ENCODE measurements around the gene GLDC. TPM values are rescaled to one million over a fixed set of nuclear protein-coding genes. Genes with fewer than 3 reads are reported as not detected.

Gene GLDC
- total and polyA plus RNA-seq, 4 experiments from 2014 or later, result 0.20 TPM; not detected in 3

DNA sequence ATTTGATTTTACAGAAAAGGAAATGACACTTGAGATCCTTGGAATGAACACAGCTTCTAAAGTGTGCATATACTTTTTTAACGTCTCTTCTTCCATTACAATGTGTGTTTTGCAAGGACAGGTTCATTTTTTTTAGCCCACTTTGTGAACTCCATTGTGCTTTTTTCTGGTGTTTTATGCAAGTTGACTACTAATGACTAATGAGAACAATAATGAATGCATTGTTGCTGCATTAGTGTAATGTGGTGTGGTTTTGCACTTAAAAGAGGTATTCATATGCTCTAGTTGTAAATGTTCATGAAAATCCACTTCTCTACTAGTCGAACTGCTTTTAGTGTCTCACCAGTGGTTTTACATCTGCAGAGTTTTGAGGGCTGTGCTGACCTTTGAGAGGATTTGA, 139.0 kb downstream of the GLDC start:
- peaks cover 0 to 1% (median 0%) of the 10 kb centered on the region in 8 donors for H3K9me3 Mint-ChIP-seq
- ChIA-PET CTCF (ENCODE audit: partially characterized antibody) (interaction anchor here (1.4 kb wide), 1 partner anchor 33 kb away, joined by 3 read pairs; no protein-coding TSS in a partner anchor), POLR2A (ENCODE audit: partially characterized antibody) (no interaction called here)
- no peak overlapping the region for H3K27ac ChIP-seq (ENCODE audit: low read depth, low read length)
- DNase-seq, result no peak
- no peaks in the 10 kb centered on the region for H3K9me3 ChIP-seq (ENCODE audit: control insufficient read depth in 1 of 2, low read length in 2 of 2)
- intact Hi-C loops (cut with micrococcal nuclease), result no loop called here
- H3K36me3 Mint-ChIP-seq, result peaks cover 49 to 65% of the 10 kb centered on the region in 2 donors
- H3K27me3 Mint-ChIP-seq, result no peaks in the 10 kb centered on the region
- no peaks in the 10 kb centered on the region for H3K4me1 ChIP-seq (ENCODE audit: insufficient read depth, low read length)
- H3K36me3 ChIP-seq (ENCODE audit: insufficient read depth, low read length), result peaks cover 37% of the 10 kb centered on the region
- H3K4me1 Mint-ChIP-seq, result no peaks in the 10 kb centered on the region
- no peak overlapping the region for H3K4me3 Mint-ChIP-seq
- no peaks in the 10 kb centered on the region for H3K27me3 ChIP-seq (ENCODE audit: insufficient read depth, low read length)
- H3K27ac Mint-ChIP-seq, result peak overlapping the region in 1 of 7 donors; percentile 38
- H3K4me3 ChIP-seq (ENCODE audit: low read length in 2 of 2), result no peak overlapping the region

DNA sequence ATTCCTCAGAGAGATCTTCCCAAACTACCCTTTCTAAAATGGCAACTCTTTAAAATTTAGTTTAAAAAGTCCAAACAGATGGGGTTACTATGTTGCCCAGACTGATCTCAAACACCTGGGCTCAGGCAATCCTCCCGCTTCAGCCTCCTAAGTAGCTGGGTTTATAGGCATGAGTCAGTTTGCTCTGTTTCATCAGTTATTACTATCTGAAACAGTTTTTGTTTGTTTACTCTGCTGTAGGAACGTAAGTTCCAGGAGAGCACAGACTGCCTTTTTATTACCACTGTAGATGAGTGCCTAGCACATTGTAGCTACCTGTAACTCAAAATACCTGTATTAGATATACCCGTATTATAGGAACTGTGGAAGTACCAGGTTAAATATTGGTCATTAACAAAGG, 143.1 kb downstream of the GLDC start:
- intact Hi-C loops (cut with micrococcal nuclease), result no loop called here
- peaks cover 63 to 78% of the 10 kb centered on the region in 2 donors for H3K36me3 Mint-ChIP-seq

DNA sequence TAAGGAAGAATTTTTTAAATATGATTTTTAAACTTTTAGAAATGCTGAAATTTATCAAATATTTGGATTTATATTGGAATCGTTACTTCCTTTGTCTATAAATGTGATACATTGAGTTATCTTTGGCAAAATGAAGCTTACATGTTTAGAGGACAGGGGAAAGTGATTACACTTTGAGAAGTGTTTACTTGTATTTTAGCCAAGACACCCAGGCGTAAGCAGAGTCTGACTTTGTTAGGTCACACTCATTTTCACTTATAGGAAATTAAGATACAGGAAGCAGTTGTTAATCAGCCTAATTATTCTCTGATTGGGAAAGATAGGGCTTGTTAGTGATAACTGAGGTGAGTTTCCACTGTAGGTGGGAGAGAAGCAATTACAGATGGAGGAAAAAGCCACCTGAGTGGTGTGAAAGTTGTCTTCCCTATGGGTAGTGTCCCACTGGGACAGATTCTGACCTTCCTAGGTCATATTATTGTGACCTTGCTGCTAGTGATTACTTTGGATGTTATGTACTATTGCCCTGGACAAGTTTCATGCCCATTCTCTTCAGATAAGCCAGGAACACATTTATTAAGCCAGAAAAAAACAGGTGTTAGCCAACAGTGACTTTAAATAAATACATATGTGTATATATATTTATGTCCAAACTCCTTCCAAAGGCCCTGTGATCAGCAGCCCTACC, 143.9 kb downstream of the GLDC start:
- H3K36me3 ChIP-seq (ENCODE audit: insufficient read depth, low read length), result peaks cover 58% of the 10 kb centered on the region
- CTCF ChIA-PET (ENCODE audit: partially characterized antibody), result no interaction called here

More for the DNA sequence above, 143.1 kb downstream of the GLDC start:
- H3K9me3 ChIP-seq (ENCODE audit: control insufficient read depth in 1 of 2, low read length in 2 of 2), result no peaks in the 10 kb centered on the region
- Mint-ChIP-seq H3K4me1 (peaks cover 0 to 1% (median 0%) of the 10 kb centered on the region in 4 donors), H3K27me3 (no peaks in the 10 kb centered on the region), H3K27ac (peak overlapping the region in 1 of 7 donors; percentile 49), H3K4me3 (no peak overlapping the region), H3K9me3 (no peaks in the 10 kb centered on the region)
- H3K4me3 ChIP-seq (ENCODE audit: low read length in 2 of 2), result no peak overlapping the region
- no peak overlapping the region for H3K27ac ChIP-seq (ENCODE audit: low read depth, low read length)
- DNase-seq, result no peak
- ChIA-PET CTCF (ENCODE audit: partially characterized antibody) (no interaction called here), POLR2A (ENCODE audit: partially characterized antibody) (no interaction called here)
- no peaks in the 10 kb centered on the region for H3K27me3 ChIP-seq (ENCODE audit: insufficient read depth, low read length)
- peaks cover 55% of the 10 kb centered on the region for H3K36me3 ChIP-seq (ENCODE audit: insufficient read depth, low read length)
- no peaks in the 10 kb centered on the region for H3K4me1 ChIP-seq (ENCODE audit: insufficient read depth, low read length)

DNA sequence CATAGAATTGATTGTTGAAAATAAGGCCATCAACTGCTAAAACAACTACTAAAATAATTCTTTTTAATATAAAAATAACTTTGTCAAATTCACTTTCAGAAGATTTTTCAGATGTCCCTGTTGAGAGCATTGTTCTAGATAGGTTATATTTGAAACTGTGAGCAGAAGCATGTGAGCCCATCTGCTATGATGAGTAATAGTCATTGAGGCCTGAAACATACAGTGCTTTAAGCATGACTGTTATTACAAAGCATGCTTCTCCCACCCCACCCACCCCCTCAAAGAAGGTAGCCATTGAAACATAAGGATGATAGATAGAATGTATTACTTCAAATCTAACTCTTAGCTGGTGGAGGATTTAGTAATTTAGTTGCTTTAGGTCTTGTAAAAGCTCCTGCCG, 146.5 kb downstream of the GLDC start:
- Mint-ChIP-seq H3K9me3 (no peaks in the 10 kb centered on the region), H3K4me1 (peaks cover 0 to 3% (median under 1%) of the 10 kb centered on the region in 4 donors), H3K36me3 (peaks cover 55 to 70% of the 10 kb centered on the region in 2 donors), H3K4me3 (no peak overlapping the region), H3K27ac (peak overlapping the region in 2 of 7 donors; percentile 0 to 40), H3K27me3 (no peaks in the 10 kb centered on the region)
- Histone ChIP-seq H3K9me3 (ENCODE audit: control insufficient read depth in 1 of 2, low read length in 2 of 2) (no peaks in the 10 kb centered on the region), H3K4me1 (ENCODE audit: insufficient read depth, low read length) (no peaks in the 10 kb centered on the region), H3K4me3 (ENCODE audit: low read length in 2 of 2) (no peak overlapping the region), H3K36me3 (ENCODE audit: insufficient read depth, low read length) (peaks cover 41% of the 10 kb centered on the region), H3K27ac (ENCODE audit: low read depth, low read length) (no peak overlapping the region), H3K27me3 (ENCODE audit: insufficient read depth, low read length) (no peaks in the 10 kb centered on the region)
- intact Hi-C loops (cut with micrococcal nuclease), result no loop called here
- DNase-seq, result no peak
- CTCF ChIA-PET (ENCODE audit: partially characterized antibody), result interaction anchor here (1.2 kb wide), 1 partner anchor 144 kb away, joined by 3 read pairs; no protein-coding TSS in a partner anchor
- POLR2A ChIA-PET (ENCODE audit: partially characterized antibody), result no interaction called here

More for the DNA sequence above, 143.9 kb downstream of the GLDC start:
- H3K27me3 ChIP-seq (ENCODE audit: insufficient read depth, low read length), result no peaks in the 10 kb centered on the region
- no peaks in the 10 kb centered on the region for H3K9me3 ChIP-seq (ENCODE audit: control insufficient read depth in 1 of 2, low read length in 2 of 2)
- peak in 1 of 5 donors; percentile 15 for DNase-seq
- intact Hi-C loops (cut with micrococcal nuclease), result no loop called here
- no peak overlapping the region for H3K27ac ChIP-seq (ENCODE audit: low read depth, low read length)
- H3K4me3 ChIP-seq (ENCODE audit: low read length in 2 of 2), result no peak overlapping the region
- no peaks in the 10 kb centered on the region for H3K27me3 Mint-ChIP-seq
- POLR2A ChIA-PET (ENCODE audit: partially characterized antibody), result no interaction called here
- no peaks in the 10 kb centered on the region for H3K9me3 Mint-ChIP-seq
- peak overlapping the region in 3 of 7 donors; percentile 14 to 37 (median 32) for H3K27ac Mint-ChIP-seq
- no peaks in the 10 kb centered on the region for H3K4me1 ChIP-seq (ENCODE audit: insufficient read depth, low read length)
- H3K36me3 Mint-ChIP-seq, result peaks cover 67 to 82% of the 10 kb centered on the region in 2 donors
- H3K4me3 Mint-ChIP-seq, result no peak overlapping the region
- peaks cover 0 to 1% (median 0%) of the 10 kb centered on the region in 4 donors for H3K4me1 Mint-ChIP-seq

DNA sequence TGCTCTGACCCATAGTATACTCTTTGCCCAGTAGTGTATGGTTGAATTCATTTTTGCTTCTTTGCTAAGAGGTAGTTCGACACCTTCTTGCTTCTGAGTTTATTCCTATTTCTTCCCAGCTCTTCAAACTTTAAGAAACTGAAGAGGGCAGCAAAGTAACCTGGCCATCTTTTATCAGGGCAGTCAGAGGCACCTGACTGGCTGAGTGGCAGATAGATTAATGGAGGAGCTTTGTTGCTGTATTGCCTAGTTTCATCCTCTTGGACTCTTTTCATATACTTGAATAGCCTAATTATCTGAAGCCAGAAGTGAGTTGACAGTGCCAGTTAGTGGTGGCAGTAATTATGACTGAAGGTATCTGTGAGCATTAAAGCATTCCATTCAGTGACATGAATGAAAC, 150.1 kb downstream of the GLDC start:
- intact Hi-C loops (cut with micrococcal nuclease), result no loop called here
- peaks cover 0 to 10% (median 8%) of the 10 kb centered on the region in 4 donors for H3K4me1 Mint-ChIP-seq
- no peak overlapping the region for H3K27ac ChIP-seq (ENCODE audit: low read depth, low read length)
- H3K9me3 Mint-ChIP-seq, result no peaks in the 10 kb centered on the region
- H3K36me3 Mint-ChIP-seq, result peaks cover 48 to 70% of the 10 kb centered on the region in 2 donors
- no peaks in the 10 kb centered on the region for H3K4me1 ChIP-seq (ENCODE audit: insufficient read depth, low read length)
- DNase-seq, result no peak
- H3K27me3 Mint-ChIP-seq, result no peaks in the 10 kb centered on the region
- no peak overlapping the region for H3K4me3 ChIP-seq (ENCODE audit: low read length in 2 of 2)
- peaks cover 26% of the 10 kb centered on the region for H3K36me3 ChIP-seq (ENCODE audit: insufficient read depth, low read length)
- ChIA-PET CTCF (ENCODE audit: partially characterized antibody) (interaction anchor here (1.0 kb wide), 1 partner anchor 140 kb away, joined by 6 read pairs; no protein-coding TSS in a partner anchor), POLR2A (ENCODE audit: partially characterized antibody) (interaction anchor here (0.9 kb wide), 1 partner anchor 83 kb away, joined by 3 read pairs; the partner anchor contains the start of gene UHRF2)
- no peaks in the 10 kb centered on the region for H3K9me3 ChIP-seq (ENCODE audit: control insufficient read depth in 1 of 2, low read length in 2 of 2)
- H3K27ac Mint-ChIP-seq, result peak overlapping the region in 1 of 7 donors; percentile 22
- no peak overlapping the region for H3K4me3 Mint-ChIP-seq
- H3K27me3 ChIP-seq (ENCODE audit: insufficient read depth, low read length), result no peaks in the 10 kb centered on the region

DNA sequence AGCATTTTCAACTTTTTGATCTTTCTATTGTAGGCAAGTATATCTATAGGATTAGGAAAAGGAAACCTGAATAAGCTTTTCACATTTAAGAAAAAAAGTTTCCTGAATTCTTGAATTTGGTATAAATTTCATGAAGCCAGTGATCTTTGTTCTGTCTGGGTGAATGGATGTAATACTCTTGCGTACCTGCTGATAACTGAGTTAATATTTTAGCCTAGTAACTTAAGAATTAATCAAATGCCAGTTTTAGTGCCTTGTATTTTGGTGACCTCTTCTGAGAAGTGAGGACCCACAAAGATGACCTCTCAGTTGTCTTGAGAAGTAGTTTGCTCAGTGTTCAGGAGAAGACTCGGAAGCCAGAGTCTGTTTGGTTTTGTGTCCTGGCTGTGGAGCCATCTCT, 154.7 kb downstream of the GLDC start:
- POLR2A ChIA-PET (ENCODE audit: partially characterized antibody), result no interaction called here
- no peak overlapping the region for H3K27ac ChIP-seq (ENCODE audit: low read depth, low read length)
- no peak overlapping the region for H3K4me3 ChIP-seq (ENCODE audit: low read length in 2 of 2)
- intact Hi-C loops (cut with micrococcal nuclease), result loop anchor here (5.0 kb wide), 1 partner anchor 139 kb away; no protein-coding TSS in a partner anchor
- no peaks in the 10 kb centered on the region for H3K9me3 ChIP-seq (ENCODE audit: control insufficient read depth in 1 of 2, low read length in 2 of 2)
- CTCF ChIA-PET (ENCODE audit: partially characterized antibody), result interaction anchor here (1.4 kb wide), 1 partner anchor 139 kb away, joined by 4 read pairs; no protein-coding TSS in a partner anchor
- H3K4me1 ChIP-seq (ENCODE audit: insufficient read depth, low read length), result no peaks in the 10 kb centered on the region
- H3K9me3 Mint-ChIP-seq, result no peaks in the 10 kb centered on the region
- no peak for DNase-seq
- H3K27me3 Mint-ChIP-seq, result no peaks in the 10 kb centered on the region
- H3K4me1 Mint-ChIP-seq, result peaks cover 0 to 20% (median 11%) of the 10 kb centered on the region in 4 donors
- peaks cover 22% of the 10 kb centered on the region for H3K36me3 ChIP-seq (ENCODE audit: insufficient read depth, low read length)
- no peak overlapping the region for H3K4me3 Mint-ChIP-seq
- H3K36me3 Mint-ChIP-seq, result peaks cover 25 to 59% of the 10 kb centered on the region in 2 donors
- H3K27me3 ChIP-seq (ENCODE audit: insufficient read depth, low read length), result no peaks in the 10 kb centered on the region
- no peak overlapping the region for H3K27ac Mint-ChIP-seq

DNA sequence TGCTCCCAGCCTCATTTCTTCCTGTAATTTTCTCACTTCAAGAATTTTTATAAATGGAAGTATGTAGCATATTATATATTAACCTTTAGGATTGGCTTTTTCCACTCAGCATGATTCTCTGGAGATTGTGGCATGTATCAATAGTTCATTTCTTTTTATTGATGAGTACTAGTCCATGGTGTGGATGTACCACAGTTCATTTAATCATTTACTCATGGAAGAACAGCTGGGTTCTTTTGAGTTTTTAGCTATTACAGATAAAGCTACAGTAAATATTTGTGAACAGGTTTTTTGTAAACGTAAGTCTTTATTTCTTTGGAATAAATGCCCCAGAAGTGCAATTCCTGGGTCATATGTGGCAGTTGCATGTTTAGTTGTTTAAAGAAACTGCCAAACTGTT, 156.4 kb downstream of the GLDC start:
- Histone ChIP-seq H3K27ac (ENCODE audit: low read depth, low read length) (no peak overlapping the region), H3K4me1 (ENCODE audit: insufficient read depth, low read length) (no peaks in the 10 kb centered on the region), H3K36me3 (ENCODE audit: insufficient read depth, low read length) (peaks cover 19% of the 10 kb centered on the region), H3K9me3 (ENCODE audit: control insufficient read depth in 1 of 2, low read length in 2 of 2) (no peaks in the 10 kb centered on the region), H3K27me3 (ENCODE audit: insufficient read depth, low read length) (no peaks in the 10 kb centered on the region), H3K4me3 (ENCODE audit: low read length in 2 of 2) (no peak overlapping the region)
- no peak for DNase-seq
- intact Hi-C loops (cut with micrococcal nuclease), result no loop called here
- H3K36me3 Mint-ChIP-seq, result peaks cover 22 to 54% of the 10 kb centered on the region in 2 donors
- no peaks in the 10 kb centered on the region for H3K27me3 Mint-ChIP-seq
- POLR2A ChIA-PET (ENCODE audit: partially characterized antibody), result interaction anchor here (1.5 kb wide), 1 partner anchor 76 kb away, joined by 8 read pairs; the partner anchor contains the start of gene UHRF2
- H3K27ac Mint-ChIP-seq, result peak overlapping the region in 1 of 7 donors; percentile 22
- CTCF ChIA-PET (ENCODE audit: partially characterized antibody), result interaction anchor here (0.8 to 1.4 kb wide), 4 partner anchors 15 to 137 kb away, joined by 3 read pairs; partner anchors contain the start of gene UHRF2
- no peaks in the 10 kb centered on the region for H3K9me3 Mint-ChIP-seq
- peaks cover 0 to 21% (median 11%) of the 10 kb centered on the region in 4 donors for H3K4me1 Mint-ChIP-seq
- no peak overlapping the region for H3K4me3 Mint-ChIP-seq

All from CD4-positive, alpha-beta memory T cell (primary cell).